HCT116 (cell line): ENCODE results near the gene PCBP3. TPM values are rescaled to one million over a fixed set of nuclear protein-coding genes. Genes with fewer than 3 reads are reported as not detected.

Experiments used
- ATAC-seq: fragments of 200-7000 bp; cut with Tn5 transposase; 2 replicates; pipeline ENCODE4 v1.9.1; 2020; ENCODE audit warnings: mild to moderate bottlenecking, moderate library complexity
- BruUV-seq: library from RNA; stranded (reverse); fragments of 400-500 nt; replicated peaks from 2 replicates; lab custom pipeline; 2021; lab: Mats Ljungman, UMichigan
- CTCF ChIA-PET: fragments of 300-600 bp; sonication (Branson Sonifier 250); formaldehyde crosslinking; loops from one replicate; lab custom pipeline; 2021; ENCODE audit warnings: antibody characterized with exemption; lab: Charles Lee
- POLR2A ChIA-PET: fragments of 300-600, 350-600 bp; sonication (Branson Sonifier 250); formaldehyde crosslinking; loops from one replicate; lab custom pipeline; 2021; ENCODE audit warnings: antibody characterized with exemption; lab: Charles Lee
- RAD21 ChIA-PET, 2 experiments: fragments of 300-600 bp; sonication (Branson Sonifier 250); formaldehyde crosslinking; loops; one replicate each; lab custom pipeline; 2023; ENCODE audit warnings: low total read pairs in 2 of 2; ENCODE audit not compliant: uncharacterized antibody in 2 of 2, unreplicated experiment in 2 of 2, low non-redundant PET in 1 of 2; lab: Charles Lee
- DNase-seq: peaks from one replicate; pipeline ENCODE4 v3.0.0-alpha.2; 2010; ENCODE audit warnings: low read depth, low spot score
- H2AFZ ChIP-seq: fragments of 200-600 bp; shearing (Covaris generic), sonication (generic); 2 replicates; pipeline ENCODE4 v1.6.1; 2017; ENCODE audit warnings: low read depth, mixed run types, mixed read lengths, antibody characterized with exemption, low read length; ENCODE audit not compliant: poor library complexity, severe bottlenecking
- H3K27ac ChIP-seq: 2 replicates; pipeline ENCODE4 v1.5.1; 2012; ENCODE audit warnings: low read depth, low read length
- H3K27me3 ChIP-seq: fragments of 200-600 bp; sonication (generic); 2 replicates; pipeline ENCODE4 v1.6.1; 2016; ENCODE audit warnings: mixed run types, low read length, mixed read lengths; ENCODE audit not compliant: insufficient read depth
- H3K36me3 ChIP-seq, 2 experiments: fragments of 200-500 bp in 1 of 2; fragments of 200-600 bp in 1 of 2; sonication (Bioruptor generic) in 1 of 2; sonication (generic) in 1 of 2; 2 replicates each; pipeline versions ENCODE4 v1.5.1 to v1.6.1; 2014 to 2016; ENCODE audit warnings: low read length in 2 of 2, inconsistent platforms in 1 of 2, mixed read lengths in 1 of 2, mixed run types in 1 of 2; ENCODE audit not compliant: insufficient read depth in 2 of 2, control insufficient read depth in 1 of 2
- H3K4me1 ChIP-seq, 2 experiments: fragments of 200-600 bp in 1 of 2; sonication (generic) in 1 of 2; 2 replicates each; pipeline versions ENCODE4 v1.5.1 to v1.6.1; 2012 to 2017; ENCODE audit warnings: low read length in 2 of 2, inconsistent platforms in 1 of 2, mild to moderate bottlenecking in 1 of 2, mixed read lengths in 1 of 2, mixed run types in 1 of 2, moderate library complexity in 1 of 2; ENCODE audit not compliant: insufficient read depth in 2 of 2, control insufficient read depth in 1 of 2
- H3K4me2 ChIP-seq: fragments of 200-600 bp; sonication (generic); 2 replicates; pipeline ENCODE4 v1.6.1; 2017; ENCODE audit warnings: mixed run types, low read length, mixed read lengths
- H3K4me3 ChIP-seq, 2 experiments: fragments of 200-600 bp in 1 of 2; sonication (generic) in 1 of 2; replicated peaks in 1 of 2; 2 replicates each; pipeline ENCODE4 v1.5.1; 2011 to 2016; ENCODE audit warnings: low read length in 2 of 2, control low read depth in 1 of 2, low read depth in 1 of 2, mild to moderate bottlenecking in 1 of 2, mixed read lengths in 1 of 2, mixed run types in 1 of 2
- H3K79me2 ChIP-seq: fragments of 200-600 bp; sonication (generic); 2 replicates; pipeline ENCODE4 v1.6.1; 2017; ENCODE audit warnings: mild to moderate bottlenecking, mixed run types, low read length, moderate library complexity, mixed read lengths; ENCODE audit not compliant: insufficient read depth
- H3K9ac ChIP-seq: fragments of 200-600 bp; sonication (generic); 2 replicates; pipeline ENCODE4 v1.6.1; 2016; ENCODE audit warnings: low read length, mixed read lengths
- H3K9me2 ChIP-seq: fragments of 200-600 bp; sonication (generic), shearing (Covaris generic); 2 replicates; pipeline ENCODE4 v1.6.1; 2017; ENCODE audit warnings: mixed run types, mild to moderate bottlenecking, moderate library complexity; ENCODE audit not compliant: insufficient read depth
- H3K9me3 ChIP-seq, 2 experiments: fragments of 200-500 bp in 1 of 2; fragments of 200-600 bp in 1 of 2; sonication (Bioruptor generic) in 1 of 2; sonication (generic) in 1 of 2; 2 replicates each; pipeline ENCODE4 v1.6.1; 2014 to 2017; ENCODE audit warnings: low read length in 2 of 2, mixed read lengths in 2 of 2, inconsistent platforms in 1 of 2, low read depth in 1 of 2, mild to moderate bottlenecking in 1 of 2, mixed run types in 1 of 2, moderate library complexity in 1 of 2; ENCODE audit not compliant: control insufficient read depth in 1 of 2, insufficient read depth in 1 of 2
- H4K20me1 ChIP-seq: fragments of 200-600 bp; sonication (generic), shearing (Covaris generic); 2 replicates; pipeline ENCODE4 v1.6.1; 2017; ENCODE audit warnings: mixed run types, mild to moderate bottlenecking, moderate library complexity; ENCODE audit not compliant: insufficient read depth
- CBX3 ChIP-seq: IDR thresholded peaks from 2 replicates; pipeline ENCODE4 v1.6.1; 2012; ENCODE audit warnings: low read depth
- ELF1 ChIP-seq: IDR thresholded peaks from 2 replicates; pipeline ENCODE4 v1.6.1; 2012; ENCODE audit warnings: low read depth, borderline replicate concordance
- FOSL1 ChIP-seq: IDR thresholded peaks from 2 replicates; pipeline ENCODE4 v1.6.1; 2012; ENCODE audit warnings: low read depth
- RAD21 ChIP-seq: IDR thresholded peaks from 2 replicates; pipeline ENCODE4 v1.6.1; 2012; ENCODE audit warnings: low read depth, mild to moderate bottlenecking
- ZFX ChIP-seq: fragments of 450-650 bp; IDR thresholded peaks from 2 replicates; pipeline ENCODE4 v1.6.1; 2017
- intact Hi-C: fragments of 100-400 bp; cut with micrococcal nuclease; formaldehyde crosslinking; loops from 2 replicates; pipeline ENCODE4 v1.10.0; 2022
- total RNA-seq: library from RNA; stranded (reverse); gene quantifications from one replicate; pipeline ENCODE4 v1.2.1, GENCODE V29; 2021; ENCODE audit not compliant: unreplicated experiment
- TF ChIP-seq, protein P1 (sequence below): IDR thresholded peaks from 2 replicates; pipeline ENCODE4 v1.6.1; 2012; ENCODE audit warnings: low read depth

Gene PCBP3
- total RNA-seq, 1 experiment from 2014 or later, result 3.1 TPM

DNA sequence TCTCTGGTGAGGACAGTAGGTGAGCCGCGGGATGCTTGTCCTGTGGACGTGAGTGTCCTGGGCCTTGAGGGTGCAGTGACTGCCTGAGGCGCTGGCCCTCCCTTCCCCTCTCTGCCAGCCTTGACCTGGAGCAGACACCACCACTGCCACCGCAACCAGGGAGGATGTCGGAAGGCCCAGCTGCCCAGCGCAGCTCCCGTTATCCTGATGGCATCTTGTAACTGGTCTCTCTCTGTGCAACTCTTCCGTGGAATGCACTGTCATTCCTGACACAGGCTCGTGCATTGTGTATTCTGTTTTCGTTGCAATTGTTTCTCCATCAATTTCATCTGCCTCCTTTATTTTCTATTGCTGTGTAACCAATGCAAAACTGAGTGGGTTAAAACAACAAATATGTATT is 118.2 kb downstream of the PCBP3 start (continued):
- TF ChIP-seq, protein P1, sequence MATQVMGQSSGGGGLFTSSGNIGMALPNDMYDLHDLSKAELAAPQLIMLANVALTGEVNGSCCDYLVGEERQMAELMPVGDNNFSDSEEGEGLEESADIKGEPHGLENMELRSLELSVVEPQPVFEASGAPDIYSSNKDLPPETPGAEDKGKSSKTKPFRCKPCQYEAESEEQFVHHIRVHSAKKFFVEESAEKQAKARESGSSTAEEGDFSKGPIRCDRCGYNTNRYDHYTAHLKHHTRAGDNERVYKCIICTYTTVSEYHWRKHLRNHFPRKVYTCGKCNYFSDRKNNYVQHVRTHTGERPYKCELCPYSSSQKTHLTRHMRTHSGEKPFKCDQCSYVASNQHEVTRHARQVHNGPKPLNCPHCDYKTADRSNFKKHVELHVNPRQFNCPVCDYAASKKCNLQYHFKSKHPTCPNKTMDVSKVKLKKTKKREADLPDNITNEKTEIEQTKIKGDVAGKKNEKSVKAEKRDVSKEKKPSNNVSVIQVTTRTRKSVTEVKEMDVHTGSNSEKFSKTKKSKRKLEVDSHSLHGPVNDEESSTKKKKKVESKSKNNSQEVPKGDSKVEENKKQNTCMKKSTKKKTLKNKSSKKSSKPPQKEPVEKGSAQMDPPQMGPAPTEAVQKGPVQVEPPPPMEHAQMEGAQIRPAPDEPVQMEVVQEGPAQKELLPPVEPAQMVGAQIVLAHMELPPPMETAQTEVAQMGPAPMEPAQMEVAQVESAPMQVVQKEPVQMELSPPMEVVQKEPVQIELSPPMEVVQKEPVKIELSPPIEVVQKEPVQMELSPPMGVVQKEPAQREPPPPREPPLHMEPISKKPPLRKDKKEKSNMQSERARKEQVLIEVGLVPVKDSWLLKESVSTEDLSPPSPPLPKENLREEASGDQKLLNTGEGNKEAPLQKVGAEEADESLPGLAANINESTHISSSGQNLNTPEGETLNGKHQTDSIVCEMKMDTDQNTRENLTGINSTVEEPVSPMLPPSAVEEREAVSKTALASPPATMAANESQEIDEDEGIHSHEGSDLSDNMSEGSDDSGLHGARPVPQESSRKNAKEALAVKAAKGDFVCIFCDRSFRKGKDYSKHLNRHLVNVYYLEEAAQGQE, result no peak
- TF ChIP-seq, all 23 proteins: peak for 0

DNA sequence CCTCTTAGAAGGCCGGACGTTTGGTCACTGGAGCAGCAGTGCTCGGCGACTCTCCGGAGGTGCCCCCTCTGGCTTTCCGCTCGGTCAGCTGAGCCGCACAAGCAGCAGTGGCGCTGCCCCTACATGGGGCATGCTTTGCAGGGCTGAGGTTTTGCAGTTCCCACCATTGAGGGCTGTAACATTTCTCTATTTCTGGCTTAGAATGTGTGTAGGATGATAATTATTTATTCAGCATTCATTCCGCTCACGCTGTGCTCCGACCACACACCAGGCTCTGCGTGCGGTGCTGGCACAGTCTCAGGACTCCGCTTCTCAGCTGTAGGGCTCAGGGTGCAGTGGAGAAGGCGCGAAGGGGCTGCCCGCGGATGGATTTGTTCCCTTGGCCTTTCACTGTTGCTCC is 119.5 kb downstream of the PCBP3 start:
- Histone ChIP-seq H3K9me2 (no peaks in the 10 kb centered on the region), H4K20me1 (no peaks in the 10 kb centered on the region), H3K4me3 (no peak overlapping the region), H2AFZ (no peak overlapping the region), H3K79me2 (no peaks in the 10 kb centered on the region), H3K27me3 (no peaks in the 10 kb centered on the region), H3K36me3 (no peaks in the 10 kb centered on the region), H3K4me1 (no peaks in the 10 kb centered on the region), H3K27ac (no peak overlapping the region), H3K4me2 (no peak overlapping the region), H3K9me3 (no peaks in the 10 kb centered on the region), H3K9ac (no peak overlapping the region)
- intact Hi-C loops, result no loop called here
- ChIA-PET RAD21 (no interaction called here), POLR2A (no interaction called here), CTCF (no interaction called here)
- no peak for TF ChIP-seq FOSL1
- no peak for TF ChIP-seq CBX3
- no peak for TF ChIP-seq ZFX
- TF ChIP-seq ELF1, result no peak
- no peak for TF ChIP-seq RAD21
- no peak for DNase-seq
- BruUV-seq, result no TSS peak
- no peak for ATAC-seq
